Mesodermal cell (in vitro differentiated cells): ENCODE data around the gene TTC28.
"Not testable (repeated sequence)": the region's sequence is repeated elsewhere in the genome, so short reads cannot be mapped to it uniquely, and the experiment has no call there.

Source experiments
- H3K27ac ChIP-seq: 2 replicates; pipeline ENCODE4 v1.7.0; 2013; ENCODE audit warnings: mild to moderate bottlenecking, low read depth, low read length, moderate library complexity; ENCODE audit not compliant: severe bottlenecking
- H3K36me3 ChIP-seq: 2 replicates; pipeline ENCODE4 v1.7.1; 2013; ENCODE audit warnings: mild to moderate bottlenecking, low read length, moderate library complexity; ENCODE audit not compliant: control insufficient read depth, insufficient read depth
- H3K4me1 ChIP-seq: one replicate; pipeline ENCODE4 v1.7.1; 2013; ENCODE audit warnings: mild to moderate bottlenecking, low read length; ENCODE audit not compliant: insufficient read depth, control insufficient read depth, poor library complexity, severe bottlenecking
- H3K4me3 ChIP-seq: 2 replicates; pipeline ENCODE4 v1.7.0; 2013; ENCODE audit warnings: low read length, control low read depth, mild to moderate bottlenecking; ENCODE audit not compliant: insufficient read depth, poor library complexity, severe bottlenecking; ENCODE audit errors: extremely low read depth
- H3K9me3 ChIP-seq: 2 replicates; pipeline ENCODE4 v1.7.1; 2013; ENCODE audit warnings: mild to moderate bottlenecking, low read length, moderate library complexity; ENCODE audit not compliant: control insufficient read depth
- WGBS, 2 experiments: methylation state at CpG; one replicate each; pipeline ENCODE4 v1.1.5; 2013; ENCODE audit warnings: missing lambda C conversion rate in 2 of 2; ENCODE audit not compliant: insufficient coverage in 2 of 2; 5-methylcytosine and 5-hydroxymethylcytosine counted together

Gene TTC28

DNA sequence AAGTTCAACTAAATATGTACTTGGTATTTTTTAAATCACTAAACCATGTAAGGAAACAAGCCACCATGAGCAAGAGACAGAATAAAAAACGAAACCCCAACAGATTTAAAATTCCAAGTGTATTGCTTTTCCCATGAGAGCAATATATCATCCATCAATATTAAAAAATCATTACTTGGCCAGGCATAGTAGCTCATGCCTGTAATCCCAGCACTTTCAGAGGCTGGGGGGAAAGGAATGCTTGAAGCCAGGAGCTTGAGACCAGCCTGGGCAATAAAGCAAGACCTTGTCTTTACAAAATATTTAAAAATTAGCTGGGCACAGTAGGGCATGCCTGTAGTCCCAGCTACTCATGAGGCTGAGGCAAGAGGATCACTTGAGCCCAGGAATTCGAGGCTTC lies 190.8 kb downstream of the TTC28 start:
- Histone ChIP-seq H3K27ac (no peak overlapping the region), H3K36me3 (no peaks in the 10 kb centered on the region), H3K9me3 (no peaks in the 10 kb centered on the region), H3K4me3 (no peak overlapping the region), H3K4me1 (no peaks in the 10 kb centered on the region)
- 93 to 96% methylated on average over 2 of the region's 2 CpGs for WGBS, 2 experiments

DNA sequence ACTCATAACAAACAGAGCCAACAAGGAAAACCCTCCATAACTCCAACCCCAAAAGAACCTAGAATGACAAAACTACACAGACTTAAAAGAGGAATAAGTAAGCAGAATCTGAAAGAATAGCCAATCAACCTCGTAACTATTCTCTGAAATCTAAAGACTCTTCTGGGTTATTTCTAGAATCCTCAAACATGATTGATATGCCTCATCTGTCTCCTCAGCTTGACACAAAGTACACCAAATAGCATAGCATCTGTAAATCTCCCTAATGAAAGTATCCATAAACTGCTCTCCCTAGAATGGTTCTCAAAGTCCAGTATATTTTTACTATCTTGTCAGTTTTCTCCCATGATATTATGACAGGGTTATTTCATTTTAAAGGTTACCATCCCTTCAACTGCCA lies 195.0 kb downstream of the TTC28 start:
- Histone ChIP-seq H3K4me3 (no peak overlapping the region), H3K27ac (no peak overlapping the region), H3K9me3 (no peaks in the 10 kb centered on the region), H3K4me1 (no peaks in the 10 kb centered on the region), H3K36me3 (no peaks in the 10 kb centered on the region)
- WGBS, 2 experiments = 88 to 100% methylated on average over 1 of the region's 1 CpG

DNA sequence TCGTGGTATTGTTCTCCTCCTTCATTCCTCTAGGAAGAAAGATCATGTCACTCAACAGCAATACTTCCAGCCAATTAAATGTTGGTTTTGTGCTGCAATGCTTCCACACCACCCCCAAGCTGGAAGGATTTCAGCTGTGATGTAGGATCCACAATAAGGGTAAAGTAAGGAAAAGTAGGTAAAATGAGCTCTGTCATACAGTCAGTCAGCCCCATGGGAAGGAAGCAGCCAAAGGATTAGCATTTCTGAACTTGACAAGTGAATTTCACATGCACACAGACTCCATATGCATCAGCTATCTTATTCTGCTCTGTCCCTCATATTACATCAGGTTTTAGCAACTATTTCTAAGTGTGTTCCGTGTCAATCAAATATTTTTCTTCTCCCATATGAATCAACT lies 197.9 kb downstream of the TTC28 start:
- WGBS, 2 experiments = 89 to 100% methylated on average over 1 of the region's 2 CpGs
- no peaks in the 10 kb centered on the region for H3K9me3 ChIP-seq
- no peak overlapping the region for H3K4me3 ChIP-seq
- no peak overlapping the region for H3K27ac ChIP-seq
- H3K36me3 ChIP-seq = no peaks in the 10 kb centered on the region
- no peaks in the 10 kb centered on the region for H3K4me1 ChIP-seq

DNA sequence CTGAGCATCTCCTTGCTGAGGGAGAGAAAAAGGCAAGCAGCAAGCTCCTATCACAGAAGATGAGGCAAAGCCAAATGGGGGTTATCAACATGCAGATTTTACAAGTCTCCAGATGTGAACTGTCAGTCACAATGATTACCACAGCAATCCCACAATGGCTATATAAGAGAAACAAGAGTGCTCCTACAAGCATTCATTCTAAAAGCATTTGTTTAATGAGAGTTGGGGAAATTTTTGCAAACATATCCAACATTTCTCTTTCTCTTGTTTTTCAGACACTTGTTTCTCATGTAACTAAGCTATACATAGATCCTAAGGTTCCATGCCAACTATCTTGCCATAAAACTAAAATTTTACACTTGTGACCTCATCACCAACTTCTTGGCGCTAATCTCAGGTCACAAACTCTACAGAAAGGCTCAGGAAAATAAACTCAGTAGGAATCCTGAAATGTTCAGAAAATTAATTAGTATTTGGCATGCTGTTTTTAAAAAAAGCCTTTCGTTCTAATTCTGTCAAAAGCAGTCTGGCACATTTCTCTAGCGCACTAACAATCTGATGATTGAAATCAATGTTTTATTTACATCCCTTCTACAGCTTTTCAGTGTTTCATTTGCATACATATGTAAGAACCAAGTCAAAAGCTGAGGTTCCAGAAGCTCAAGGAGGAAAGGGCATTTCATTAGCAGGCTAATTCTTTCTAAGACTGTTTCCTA lies 199.5 kb downstream of the TTC28 start:
- no peak overlapping the region for H3K27ac ChIP-seq
- H3K9me3 ChIP-seq = no peaks in the 10 kb centered on the region
- H3K36me3 ChIP-seq = no peaks in the 10 kb centered on the region
- 100% methylated on average over 1 of the region's 3 CpGs for WGBS, 2 experiments
- H3K4me1 ChIP-seq = no peaks in the 10 kb centered on the region
- H3K4me3 ChIP-seq = no peak overlapping the region

DNA sequence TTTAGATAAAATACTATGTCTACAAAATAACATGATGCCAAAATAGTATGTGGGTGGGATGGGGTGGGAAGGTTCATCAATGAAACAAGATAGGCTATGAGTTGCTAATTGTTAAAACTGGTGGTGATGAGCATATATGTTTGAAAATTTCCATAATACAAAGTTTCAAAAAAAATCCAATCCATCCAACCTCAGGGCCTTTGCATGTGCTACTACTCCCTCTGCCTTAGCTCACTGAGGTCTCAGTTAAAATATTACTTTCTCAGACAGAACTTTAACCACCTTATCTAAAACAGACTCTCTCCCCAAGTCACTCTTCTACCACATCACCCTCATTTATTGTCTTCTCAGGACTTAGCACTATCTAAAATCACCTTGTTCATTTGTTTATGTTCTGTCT lies 201.1 kb downstream of the TTC28 start:
- no peak overlapping the region for H3K4me3 ChIP-seq
- H3K4me1 ChIP-seq = no peaks in the 10 kb centered on the region
- no peaks in the 10 kb centered on the region for H3K9me3 ChIP-seq
- no peak overlapping the region for H3K27ac ChIP-seq
- no peaks in the 10 kb centered on the region for H3K36me3 ChIP-seq

DNA sequence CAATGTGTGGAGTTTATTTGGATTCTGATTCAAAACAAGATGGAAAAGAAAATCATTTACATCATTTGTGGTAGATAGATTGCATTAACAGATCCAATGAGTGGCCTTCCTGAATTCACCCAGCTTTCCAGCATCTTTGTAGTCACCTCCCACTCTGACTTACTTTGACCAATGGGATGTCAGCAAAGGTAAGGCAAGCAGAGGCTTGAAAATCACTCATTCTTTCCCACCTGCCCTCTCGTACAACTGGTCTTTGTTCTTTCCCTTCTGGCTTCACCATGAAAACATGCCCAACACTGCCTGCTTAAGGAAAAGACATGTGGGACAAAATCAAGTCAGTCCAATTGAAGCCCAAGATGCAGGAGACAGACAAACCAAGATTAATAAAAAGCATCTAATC lies 202.1 kb downstream of the TTC28 start:
- 71% methylated on average over 1 of the region's 1 CpG; no CpG with 5 or more reads in 1 of the 2 experiments for WGBS, 2 experiments
- Histone ChIP-seq H3K4me1 (no peaks in the 10 kb centered on the region), H3K4me3 (no peak overlapping the region), H3K9me3 (no peaks in the 10 kb centered on the region), H3K27ac (no peak overlapping the region), H3K36me3 (no peaks in the 10 kb centered on the region)

DNA sequence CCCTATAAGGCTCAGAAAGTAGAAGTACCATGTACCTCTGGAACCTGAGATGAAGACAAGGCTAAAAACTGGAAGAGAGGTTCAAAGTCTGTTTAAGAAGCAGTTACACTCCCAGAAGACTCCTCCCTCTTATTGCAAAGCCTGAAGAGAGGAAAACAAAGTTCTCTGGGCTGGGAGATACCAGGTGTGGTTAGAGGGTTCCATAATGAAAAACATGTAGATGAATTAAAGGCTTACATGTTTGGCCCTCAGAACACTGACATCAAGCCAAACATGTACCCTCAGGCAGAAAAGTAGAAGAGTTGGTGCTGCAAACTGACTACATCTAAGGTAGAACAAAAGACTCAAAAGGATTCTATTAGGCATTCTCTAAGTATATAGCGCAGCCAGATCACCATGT lies 205.3 kb downstream of the TTC28 start:
- Histone ChIP-seq H3K27ac (no peak overlapping the region), H3K4me3 (no peak overlapping the region), H3K9me3 (no peaks in the 10 kb centered on the region), H3K36me3 (no peaks in the 10 kb centered on the region), H3K4me1 (no peaks in the 10 kb centered on the region)
- no CpG with 5 or more reads among the region's 1 CpG for WGBS, 2 experiments

DNA sequence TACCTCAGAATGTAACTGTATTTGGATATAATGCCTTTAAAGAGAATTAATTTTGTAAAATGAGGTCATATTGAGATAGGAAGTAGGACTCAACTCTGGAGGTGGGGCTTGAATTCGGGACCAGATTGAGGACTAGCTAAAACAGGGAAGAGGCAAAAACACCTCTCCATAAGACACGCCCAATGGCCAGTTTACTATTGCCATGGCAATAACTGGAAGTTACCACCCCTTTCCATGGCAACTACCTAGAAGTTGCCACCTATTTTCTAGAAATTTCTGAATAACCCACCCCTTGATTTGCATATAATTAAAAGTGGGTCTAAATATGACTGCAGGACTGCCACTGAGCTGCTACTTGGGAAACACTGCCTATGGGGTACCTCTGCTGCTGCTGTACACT lies 206.4 kb downstream of the TTC28 start:
- Histone ChIP-seq H3K9me3 (no peaks in the 10 kb centered on the region), H3K4me1 (no peaks in the 10 kb centered on the region), H3K36me3 (no peaks in the 10 kb centered on the region), H3K27ac (no peak overlapping the region), H3K4me3 (no peak overlapping the region)
- WGBS, 2 experiments = no CpG with 5 or more reads among the region's 2 CpGs

DNA sequence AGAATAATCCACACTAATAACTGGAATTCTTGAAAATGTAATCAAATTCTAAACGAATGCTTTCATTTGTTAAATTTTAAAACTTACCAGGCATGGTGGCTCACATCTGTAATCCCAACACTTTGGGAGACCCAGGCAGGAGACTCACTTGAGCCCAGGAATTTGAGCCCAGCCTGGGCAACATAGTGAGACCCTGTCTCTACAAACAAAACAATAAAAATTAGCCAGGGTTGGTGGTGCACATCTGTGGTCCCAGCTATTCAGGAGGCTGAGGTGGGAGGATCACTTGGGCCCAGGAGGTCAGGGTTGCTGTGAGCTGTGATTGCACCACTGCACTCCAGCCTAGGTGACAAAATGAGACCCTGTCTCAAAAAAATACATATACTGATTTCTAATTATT lies 212.6 kb downstream of the TTC28 start:
- WGBS, 2 experiments = 80 to 100% methylated on average over 1 of the region's 1 CpG

DNA sequence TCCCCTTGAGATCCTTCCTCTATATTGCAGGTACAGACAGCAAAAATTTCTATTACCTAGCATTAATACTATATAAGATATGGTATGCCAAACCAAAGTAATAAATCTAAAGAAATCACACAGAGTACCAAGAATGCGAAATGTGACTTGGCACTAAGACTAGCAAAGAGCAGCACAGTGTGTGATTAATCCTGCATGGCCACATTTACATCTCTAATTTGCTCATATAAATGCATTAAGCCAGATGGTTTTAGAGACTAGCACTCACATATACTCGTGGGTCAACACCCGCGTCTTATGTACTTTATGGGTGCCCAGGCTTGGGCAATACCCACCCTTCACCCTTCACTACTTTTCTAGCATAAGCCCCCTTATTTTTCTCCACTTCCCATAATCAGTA lies 213.2 kb downstream of the TTC28 start:
- H3K9me3 ChIP-seq = no peaks in the 10 kb centered on the region
- H3K27ac ChIP-seq = no peak overlapping the region
- H3K36me3 ChIP-seq = no peaks in the 10 kb centered on the region
- WGBS, 2 experiments = 88 to 93% methylated on average over 3 to 4 of the region's 4 CpGs
- H3K4me3 ChIP-seq = no peak overlapping the region
- H3K4me1 ChIP-seq = no peaks in the 10 kb centered on the region

More for the DNA sequence above, 212.6 kb downstream of the TTC28 start:
- H3K4me3 ChIP-seq, H3K36me3 ChIP-seq, H3K27ac ChIP-seq, H3K4me1 ChIP-seq, H3K9me3 ChIP-seq: not testable (repeated sequence)

DNA sequence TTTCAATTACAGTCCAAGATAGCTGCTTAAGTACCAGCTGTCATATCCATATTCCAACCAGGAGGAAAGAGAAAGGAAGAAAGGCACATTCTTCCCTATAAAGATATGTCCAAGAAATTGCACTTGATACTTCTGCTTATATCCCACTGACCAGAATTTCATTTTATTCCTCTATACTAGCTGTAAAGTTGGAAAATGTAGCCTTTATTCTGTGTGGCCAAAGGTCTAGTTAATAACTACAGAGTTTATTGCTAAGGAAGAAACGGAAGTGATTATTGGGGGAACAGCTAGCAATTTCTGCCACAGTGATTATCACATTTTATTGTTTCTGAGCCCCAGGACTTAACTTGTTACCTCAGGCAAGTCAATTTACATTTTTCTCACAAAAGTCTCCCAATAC lies 213.8 kb downstream of the TTC28 start:
- H3K36me3 ChIP-seq = no peaks in the 10 kb centered on the region
- H3K27ac ChIP-seq = no peak overlapping the region
- H3K4me1 ChIP-seq = no peaks in the 10 kb centered on the region
- H3K9me3 ChIP-seq = no peaks in the 10 kb centered on the region
- H3K4me3 ChIP-seq = no peak overlapping the region
- WGBS, 2 experiments = 100% methylated on average over 1 of the region's 1 CpG; no CpG with 5 or more reads in 1 of the 2 experiments
